SK-N-MC (cell line): ENCODE results near the gene ANKFY1.

ENCODE experiments used
- EZH2 ChIP-seq: fragments of 200-600 bp; sonication (generic); IDR thresholded peaks from one replicate; pipeline ENCODE4 v1.6.1; 2017; ENCODE audit warnings: antibody characterized with exemption
- FOXP2 ChIP-seq: optimal IDR thresholded peaks from 2 replicates; pipeline ENCODE3; 2011; ENCODE audit warnings: mild to moderate bottlenecking, moderate library complexity; ENCODE audit not compliant: insufficient read depth; ENCODE audit errors: extremely low read length, control extremely low read depth
- POLR2AphosphoS5 ChIP-seq: IDR thresholded peaks from 2 replicates; pipeline ENCODE4 v1.6.1; 2012; ENCODE audit warnings: mild to moderate bottlenecking, low read depth, low read length, borderline replicate concordance

GRCh38 chr17:4236456-4236855 is 27.3 kb downstream of the ANKFY1 start:
- TF ChIP-seq EZH2 (no peak), POLR2AphosphoS5 (no peak), FOXP2 (no peak)
